GM10266 (cell line): ENCODE data around the gene RYK.

Experiments
- DNase-seq: peaks from one replicate; pipeline ENCODE4 v3.0.0; 2012; ENCODE audit errors: extremely low spot score
- CTCF ChIP-seq: IDR thresholded peaks from 2 replicates; pipeline ENCODE4 v1.5.1; 2012; ENCODE audit warnings: mild to moderate bottlenecking, low read depth; ENCODE audit not compliant: control insufficient read depth, insufficient read depth; ENCODE audit errors: missing control alignments

Gene RYK

GRCh38 chr3:134250717-134251220, at the start of gene RYK:
RYK (minus strand) TSS chr3:134250859; CDS start chr3:134250654, 205 bp downstream.
- no peak for TF ChIP-seq CTCF
- peak; percentile 91 for DNase-seq

- no peak for TF ChIP-seq CTCF
- DNase-seq = no peak
These were observed 49.2 kb upstream of the RYK start for GRCh38 chr3:134299888-134300206.

GRCh38 chr3:134299185-134299887, 48.7 kb upstream of the RYK start:
- peak; percentile 33 for TF ChIP-seq CTCF
- DNase-seq = no peak

- TF ChIP-seq CTCF = no peak
- no peak for DNase-seq
These were observed 47.6 kb upstream of the RYK start for GRCh38 chr3:134298249-134298648.

GRCh38 chr3:134296616-134297015, 46.0 kb upstream of the RYK start:
- TF ChIP-seq CTCF = no peak
- no peak for DNase-seq

- no peak for DNase-seq
- TF ChIP-seq CTCF = no peak
These were observed 45.3 kb upstream of the RYK start for GRCh38 chr3:134295930-134296329.
